HG03095 (cell line): ENCODE results near the gene GAL.

Experiments
- ATAC-seq: cut with Tn5 transposase; IDR thresholded peaks from one replicate; pipeline ENCODE4 v1.9.1; 2021; ENCODE audit warnings: moderate library complexity; ENCODE audit not compliant: unreplicated experiment

GAL gene

GRCh38 chr11:68658661-68659060 lies 25.7 kb upstream of the GAL start:
- no peak for ATAC-seq

GRCh38 chr11:68659158-68659921 lies 25.0 kb upstream of the GAL start:
- no peak for ATAC-seq

- ATAC-seq, result no peak
Measured at GRCh38 chr11:68660066-68660810, 24.1 kb upstream of the GAL start.

- no peak for ATAC-seq
Measured at GRCh38 chr11:68661014-68661413, 23.3 kb upstream of the GAL start.

- ATAC-seq, result no peak
Measured at GRCh38 chr11:68661697-68662603, 22.4 kb upstream of the GAL start.

GRCh38 chr11:68663482-68664010 lies 20.8 kb upstream of the GAL start:
- no peak for ATAC-seq

GRCh38 chr11:68664141-68664540 lies 20.2 kb upstream of the GAL start:
- no peak for ATAC-seq

- ATAC-seq, result no peak
Measured at GRCh38 chr11:68664906-68665305, 19.4 kb upstream of the GAL start.

- ATAC-seq, result no peak
Measured at GRCh38 chr11:68665436-68665835, 18.9 kb upstream of the GAL start.

GRCh38 chr11:68666849-68667248 lies 17.5 kb upstream of the GAL start:
- no peak for ATAC-seq

- no peak for ATAC-seq
Measured at GRCh38 chr11:68667511-68668500, 16.5 kb upstream of the GAL start.

GRCh38 chr11:68669301-68670090 lies 14.8 kb upstream of the GAL start:
- no peak for ATAC-seq

GRCh38 chr11:68670208-68670992 lies 13.9 kb upstream of the GAL start:
- no peak for ATAC-seq

- no peak for ATAC-seq
Measured at GRCh38 chr11:68673306-68673945, 10.9 kb upstream of the GAL start.

- no peak for ATAC-seq
Measured at GRCh38 chr11:68673991-68674390, 10.4 kb upstream of the GAL start.

GRCh38 chr11:68674461-68674860 lies 9.9 kb upstream of the GAL start:
- ATAC-seq, result no peak

- no peak for ATAC-seq
Measured at GRCh38 chr11:68677432-68677831, 6.9 kb upstream of the GAL start.

GRCh38 chr11:68678031-68678441 lies 6.3 kb upstream of the GAL start:
- no peak for ATAC-seq
